GM21515 (cell line): Measurements from ENCODE around the gene LILRB4.
"Not testable (repeated sequence)": the region's sequence is repeated elsewhere in the genome, so short reads cannot be mapped to it uniquely, and the experiment has no call there.

ENCODE experiments used
- ATAC-seq: cut with Tn5 transposase; IDR thresholded peaks from one replicate; pipeline ENCODE4 v1.9.1; 2021; ENCODE audit not compliant: unreplicated experiment

The LILRB4 gene

DNA sequence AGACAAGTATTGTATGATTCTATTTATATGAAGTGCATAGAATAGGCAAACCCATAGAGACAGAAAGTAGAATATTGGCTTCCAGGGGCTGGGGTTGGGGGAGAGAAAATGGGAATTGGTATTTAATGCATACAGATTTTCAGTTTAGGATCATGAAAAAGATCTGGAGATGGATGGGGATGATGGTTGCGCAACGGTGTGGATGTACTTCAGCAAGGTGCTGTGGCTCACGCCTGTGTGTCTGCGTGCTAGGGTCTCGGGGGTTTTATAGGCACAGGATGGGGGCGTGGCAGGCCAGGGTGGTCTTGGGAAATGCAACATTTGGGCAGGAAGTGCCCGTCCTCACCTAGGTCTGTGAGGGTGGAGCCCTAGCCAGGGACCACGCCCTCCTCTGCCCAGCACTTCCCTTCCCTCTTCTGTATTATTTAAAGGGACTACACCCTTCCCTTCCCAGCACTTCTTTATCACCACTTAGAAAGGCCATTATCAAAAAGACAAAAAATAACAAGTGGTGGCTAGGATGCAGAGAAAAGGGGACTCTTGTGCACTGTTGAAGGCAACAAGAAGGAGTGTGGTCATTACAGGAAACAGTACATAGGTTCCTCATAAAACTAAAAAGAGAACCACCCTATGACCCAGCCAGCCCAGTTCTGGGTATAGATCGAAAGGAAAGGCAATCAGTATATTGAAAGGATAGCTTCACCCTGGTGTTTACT, 29.0 kb downstream of the LILRB4 start:
- ATAC-seq: no peak

DNA sequence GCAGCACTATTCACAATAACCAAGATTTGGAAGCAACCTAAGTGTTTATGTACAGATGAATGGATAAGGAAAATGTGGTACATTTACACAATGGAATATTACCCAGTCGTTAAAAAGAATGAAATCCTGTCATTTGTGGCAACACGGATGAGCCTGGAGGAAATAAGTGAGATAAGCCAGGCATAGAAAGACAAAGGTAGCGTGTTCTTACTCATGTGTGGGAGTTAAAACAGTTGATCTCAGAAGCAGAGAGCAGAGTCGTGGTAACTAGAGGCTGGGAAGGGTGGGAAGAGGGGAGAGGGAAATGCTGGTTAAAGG, 29.5 kb downstream of the LILRB4 start:
- ATAC-seq: no peak

DNA sequence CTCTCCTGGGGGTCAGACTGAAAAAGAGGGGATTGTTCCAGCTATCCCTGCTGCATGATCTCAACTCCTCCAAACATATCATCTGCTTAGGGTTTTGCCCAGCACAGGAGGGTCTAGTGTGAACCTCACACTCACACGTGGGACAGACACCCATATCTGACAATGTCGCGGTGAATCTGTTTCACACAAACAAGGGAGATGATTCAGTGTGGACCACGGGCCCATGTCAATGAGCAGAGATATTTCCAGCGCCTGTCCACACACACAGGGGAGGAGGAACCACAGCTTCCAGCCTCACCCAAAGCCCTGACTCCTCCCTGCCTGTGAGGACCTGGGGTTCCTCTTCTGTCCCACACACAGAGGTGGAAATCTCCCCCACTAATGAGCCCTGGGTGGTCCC, 31.9 kb downstream of the LILRB4 start:
- ATAC-seq: no peak

GRCh38 chr19:54696117-54696548, 33.3 kb downstream of the LILRB4 start:
- ATAC-seq: no peak

- no peak for ATAC-seq
These were observed 34.0 kb downstream of the LILRB4 start for GRCh38 chr19:54696766-54697165.

GRCh38 chr19:54697716-54698115, 34.9 kb downstream of the LILRB4 start:
- ATAC-seq: not testable (repeated sequence)

DNA sequence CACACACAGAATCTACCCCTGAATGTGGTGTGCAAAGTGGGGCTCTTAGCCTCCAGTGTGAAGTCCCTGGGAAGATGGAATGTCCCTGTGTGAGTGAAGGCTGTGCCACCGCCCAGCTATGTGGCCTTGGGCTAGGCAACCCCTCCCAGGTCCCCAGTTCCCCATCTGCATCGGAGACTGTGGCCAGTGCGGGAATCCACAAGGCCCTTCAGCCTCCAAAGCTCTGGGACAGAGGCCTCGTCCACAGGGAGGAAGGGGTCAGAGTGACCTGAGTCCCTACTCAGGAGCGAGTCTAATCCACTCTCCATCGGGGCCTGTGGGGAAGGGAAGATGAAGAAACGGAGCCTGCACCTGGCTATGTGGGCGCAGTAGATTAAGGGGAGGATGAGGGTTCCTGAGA, 42.1 kb downstream of the LILRB4 start:
- ATAC-seq: no peak

DNA sequence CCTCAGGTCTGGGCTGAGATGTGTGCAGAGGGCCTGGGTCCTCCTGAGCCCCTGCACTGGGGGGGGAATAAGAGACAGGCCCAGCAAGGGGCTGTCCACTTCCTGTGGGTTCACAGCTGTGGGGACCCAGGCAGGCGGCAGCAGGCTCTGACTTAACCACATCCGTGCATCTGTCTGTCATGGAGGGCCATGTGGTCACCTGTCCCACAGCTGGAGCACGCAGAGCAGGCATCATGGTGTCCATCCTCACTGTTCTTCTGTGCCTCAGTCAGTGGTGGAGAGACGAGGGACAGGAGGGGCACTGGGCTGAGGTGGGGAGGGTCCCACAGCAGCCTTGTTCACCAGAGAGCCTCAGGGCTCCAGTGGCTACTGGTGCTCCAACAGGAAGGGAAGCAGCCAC, 45.2 kb downstream of the LILRB4 start:
- ATAC-seq: no peak

- ATAC-seq: no peak
These were observed 46.0 kb downstream of the LILRB4 start for GRCh38 chr19:54708781-54709180.

DNA sequence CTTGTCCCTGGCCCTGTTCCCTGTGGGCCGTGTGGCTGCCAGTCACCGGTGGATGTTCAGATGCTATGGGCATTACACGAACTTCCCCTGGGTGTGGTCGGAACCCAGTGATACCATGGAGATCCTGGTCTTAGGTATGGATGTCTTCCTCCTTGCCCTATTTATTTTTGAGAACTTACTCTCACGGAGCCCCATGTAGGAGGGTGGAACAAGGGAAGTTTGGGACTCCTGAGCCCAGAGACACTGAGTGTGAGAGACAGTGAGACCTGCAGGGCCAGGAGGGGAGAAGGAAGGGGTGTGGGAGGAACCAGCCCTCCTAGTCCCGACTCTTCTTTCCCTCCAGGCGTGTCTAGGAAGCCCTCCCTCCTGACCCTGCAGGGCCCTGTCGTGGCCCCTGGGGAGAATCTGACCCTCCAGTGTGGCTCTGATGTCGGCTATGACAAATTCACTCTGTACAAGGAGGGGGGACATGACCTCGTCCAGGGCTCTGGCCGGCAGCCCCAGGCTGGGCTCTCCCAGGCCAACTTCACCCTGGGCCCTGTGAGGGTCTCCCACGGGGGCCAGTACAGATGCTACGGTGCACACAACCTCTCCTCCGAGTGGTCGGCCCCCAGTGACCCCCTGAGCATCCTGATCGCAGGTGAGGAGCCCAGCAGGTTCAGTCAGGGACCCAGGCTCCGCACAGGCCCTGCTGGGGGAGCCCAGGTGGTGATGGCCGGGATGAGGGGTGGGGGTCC, 46.6 kb downstream of the LILRB4 start:
- no peak for ATAC-seq

DNA sequence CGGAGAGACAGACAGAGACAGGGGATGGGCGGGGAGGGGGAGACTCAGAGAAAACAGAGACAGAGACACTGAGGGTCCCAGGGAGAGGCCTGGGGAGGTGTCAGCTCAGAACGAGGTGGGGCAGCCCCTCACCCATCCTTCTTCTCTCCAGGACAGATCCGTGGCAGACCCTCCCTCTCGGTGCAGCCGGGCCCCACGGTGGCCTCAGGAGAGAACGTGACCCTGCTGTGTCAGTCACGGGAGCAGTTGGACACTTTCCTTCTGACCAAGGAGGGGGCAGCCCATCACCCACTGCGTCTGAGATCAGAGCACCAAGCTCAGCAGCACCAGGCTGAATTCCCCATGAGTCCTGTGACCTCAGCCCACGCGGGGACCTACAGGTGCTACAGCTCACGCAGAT, 47.2 kb downstream of the LILRB4 start:
- not testable (repeated sequence) for ATAC-seq
